GM23248 (cell line): ENCODE measurements around the gene MYO5A.

Experiments used
- EZH2 ChIP-seq: fragments of 200-600 bp; sonication (generic); IDR thresholded peaks from 2 replicates; pipeline ENCODE4 v1.6.1; 2018; ENCODE audit warnings: antibody characterized with exemption, mild to moderate bottlenecking; ENCODE audit not compliant: insufficient read depth, poor library complexity, severe bottlenecking
- EZH2phosphoT487 ChIP-seq: fragments of 200-600 bp; sonication (generic); IDR thresholded peaks from 2 replicates; pipeline ENCODE4 v1.6.1; 2018; ENCODE audit warnings: antibody characterized with exemption, moderate library complexity, mild to moderate bottlenecking, low read depth; ENCODE audit not compliant: insufficient read depth

GRCh38 chr15:52528564-52529340, at the start of gene MYO5A:
- TF ChIP-seq EZH2 (no peak), EZH2phosphoT487 (no peak)
